ENCODE data around the gene TMEM126A.

DNA sequence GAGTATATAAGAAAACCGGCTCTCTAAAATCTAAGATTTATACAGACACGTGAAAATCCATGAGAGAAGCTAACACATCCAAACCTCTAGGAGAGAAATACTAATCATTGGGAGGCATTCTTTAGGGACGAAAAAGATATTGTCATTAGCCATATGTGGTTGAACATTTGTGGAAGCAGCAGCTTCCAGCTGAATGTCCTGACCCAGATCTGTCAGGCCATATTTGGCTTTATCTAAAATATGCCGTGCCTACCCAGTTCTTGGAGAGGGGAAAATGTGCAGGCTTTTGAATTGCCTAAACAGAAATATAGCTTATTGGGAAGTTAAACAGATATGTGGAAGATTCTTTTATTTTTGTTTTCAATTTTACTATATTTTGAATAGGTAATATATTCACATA is 31.8 kb downstream of the TMEM126A start:
- TF ChIP-seq GFI1B (tag by site-specific recombination; IDR thresholded peaks at IDR 0.05) (no peak), ZNF211 (tag by site-specific recombination; IDR thresholded peaks at IDR 0.05; ENCODE audit: low read depth) (no peak), ZNF184 (tag by site-specific recombination; IDR thresholded peaks at IDR 0.05) (no peak)
- TF ChIP-seq, protein P1, sequence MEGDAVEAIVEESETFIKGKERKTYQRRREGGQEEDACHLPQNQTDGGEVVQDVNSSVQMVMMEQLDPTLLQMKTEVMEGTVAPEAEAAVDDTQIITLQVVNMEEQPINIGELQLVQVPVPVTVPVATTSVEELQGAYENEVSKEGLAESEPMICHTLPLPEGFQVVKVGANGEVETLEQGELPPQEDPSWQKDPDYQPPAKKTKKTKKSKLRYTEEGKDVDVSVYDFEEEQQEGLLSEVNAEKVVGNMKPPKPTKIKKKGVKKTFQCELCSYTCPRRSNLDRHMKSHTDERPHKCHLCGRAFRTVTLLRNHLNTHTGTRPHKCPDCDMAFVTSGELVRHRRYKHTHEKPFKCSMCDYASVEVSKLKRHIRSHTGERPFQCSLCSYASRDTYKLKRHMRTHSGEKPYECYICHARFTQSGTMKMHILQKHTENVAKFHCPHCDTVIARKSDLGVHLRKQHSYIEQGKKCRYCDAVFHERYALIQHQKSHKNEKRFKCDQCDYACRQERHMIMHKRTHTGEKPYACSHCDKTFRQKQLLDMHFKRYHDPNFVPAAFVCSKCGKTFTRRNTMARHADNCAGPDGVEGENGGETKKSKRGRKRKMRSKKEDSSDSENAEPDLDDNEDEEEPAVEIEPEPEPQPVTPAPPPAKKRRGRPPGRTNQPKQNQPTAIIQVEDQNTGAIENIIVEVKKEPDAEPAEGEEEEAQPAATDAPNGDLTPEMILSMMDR (tag by site-specific recombination; IDR thresholded peaks at IDR 0.05), result no peak
- TF ChIP-seq, protein P2, sequence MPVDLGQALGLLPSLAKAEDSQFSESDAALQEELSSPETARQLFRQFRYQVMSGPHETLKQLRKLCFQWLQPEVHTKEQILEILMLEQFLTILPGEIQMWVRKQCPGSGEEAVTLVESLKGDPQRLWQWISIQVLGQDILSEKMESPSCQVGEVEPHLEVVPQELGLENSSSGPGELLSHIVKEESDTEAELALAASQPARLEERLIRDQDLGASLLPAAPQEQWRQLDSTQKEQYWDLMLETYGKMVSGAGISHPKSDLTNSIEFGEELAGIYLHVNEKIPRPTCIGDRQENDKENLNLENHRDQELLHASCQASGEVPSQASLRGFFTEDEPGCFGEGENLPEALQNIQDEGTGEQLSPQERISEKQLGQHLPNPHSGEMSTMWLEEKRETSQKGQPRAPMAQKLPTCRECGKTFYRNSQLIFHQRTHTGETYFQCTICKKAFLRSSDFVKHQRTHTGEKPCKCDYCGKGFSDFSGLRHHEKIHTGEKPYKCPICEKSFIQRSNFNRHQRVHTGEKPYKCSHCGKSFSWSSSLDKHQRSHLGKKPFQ (tag by site-specific recombination; IDR thresholded peaks at IDR 0.05), result no peak
